HEK293 (cell line): ENCODE data around the gene RAD51.
"Not testable (repeated sequence)": the region's sequence is repeated elsewhere in the genome, so short reads cannot be mapped to it uniquely, and the experiment has no call there.

Source experiments
- CTCF ChIP-seq: fragments of 450-650 bp; formaldehyde crosslinking; IDR thresholded peaks from 2 replicates; pipeline ENCODE4 v1.5.1; 2016; ENCODE audit warnings: missing biosample characterization, missing genetic modification characterization
- ZBTB20 ChIP-seq: fragments of 450-650 bp; formaldehyde crosslinking; IDR thresholded peaks from 2 replicates; pipeline ENCODE4 v1.5.1; 2016; ENCODE audit warnings: missing biosample characterization, missing genetic modification characterization
- ZNF10 ChIP-seq: fragments of 450-650 bp; formaldehyde crosslinking; IDR thresholded peaks from 2 replicates; pipeline ENCODE4 v1.5.1; 2017; ENCODE audit warnings: missing biosample characterization, missing genetic modification characterization
- ZNF274 ChIP-seq, 2 experiments: fragments of 200-500 bp in 1 of 2; fragments of 450-650 bp in 1 of 2; sonication (Bioruptor generic) in 1 of 2; formaldehyde crosslinking in 1 of 2; IDR thresholded peaks; 2 replicates each; pipeline versions ENCODE4 v1.5.1 to v1.6.1; 2014 to 2016; ENCODE audit warnings: borderline replicate concordance in 1 of 2, inconsistent platforms in 1 of 2, low read length in 1 of 2, missing biosample characterization in 1 of 2, missing genetic modification characterization in 1 of 2
- ZNF510 ChIP-seq: fragments of 450-650 bp; formaldehyde crosslinking; IDR thresholded peaks from 2 replicates; pipeline ENCODE4 v1.5.1; 2018; ENCODE audit warnings: mild to moderate bottlenecking, missing genetic modification characterization, missing biosample characterization; ENCODE audit not compliant: insufficient replicate concordance
- ZNF529 ChIP-seq: fragments of 450-650 bp; formaldehyde crosslinking; IDR thresholded peaks from 2 replicates; pipeline ENCODE4 v1.5.1; 2017; ENCODE audit warnings: missing genetic modification characterization, missing biosample characterization; ENCODE audit not compliant: insufficient replicate concordance
- ZNF776 ChIP-seq: fragments of 450-650 bp; formaldehyde crosslinking; IDR thresholded peaks from 2 replicates; pipeline ENCODE4 v1.5.0; 2017; ENCODE audit warnings: missing biosample characterization, missing genetic modification characterization, borderline replicate concordance

- not testable (repeated sequence) for TF ChIP-seq CTCF; ZNF529 (tag by site-specific recombination); ZNF776 (tag by site-specific recombination); ZNF274 (IDR thresholded peaks at IDR 0.05; ENCODE audit: low read length); ZNF274 (tag by site-specific recombination; IDR thresholded peaks at IDR 0.05; ENCODE audit: borderline replicate concordance); ZNF510; ZNF10; ZBTB20 (tag by site-specific recombination)
These were observed 18.1 kb upstream of the RAD51 start for GRCh38 chr15:40676906-40677305.
